ENCODE data around the gene RNF208.
"Not testable (repeated sequence)": the region's sequence is repeated elsewhere in the genome, so short reads cannot be mapped to it uniquely, and the experiment has no call there.

RNF208 gene

DNA sequence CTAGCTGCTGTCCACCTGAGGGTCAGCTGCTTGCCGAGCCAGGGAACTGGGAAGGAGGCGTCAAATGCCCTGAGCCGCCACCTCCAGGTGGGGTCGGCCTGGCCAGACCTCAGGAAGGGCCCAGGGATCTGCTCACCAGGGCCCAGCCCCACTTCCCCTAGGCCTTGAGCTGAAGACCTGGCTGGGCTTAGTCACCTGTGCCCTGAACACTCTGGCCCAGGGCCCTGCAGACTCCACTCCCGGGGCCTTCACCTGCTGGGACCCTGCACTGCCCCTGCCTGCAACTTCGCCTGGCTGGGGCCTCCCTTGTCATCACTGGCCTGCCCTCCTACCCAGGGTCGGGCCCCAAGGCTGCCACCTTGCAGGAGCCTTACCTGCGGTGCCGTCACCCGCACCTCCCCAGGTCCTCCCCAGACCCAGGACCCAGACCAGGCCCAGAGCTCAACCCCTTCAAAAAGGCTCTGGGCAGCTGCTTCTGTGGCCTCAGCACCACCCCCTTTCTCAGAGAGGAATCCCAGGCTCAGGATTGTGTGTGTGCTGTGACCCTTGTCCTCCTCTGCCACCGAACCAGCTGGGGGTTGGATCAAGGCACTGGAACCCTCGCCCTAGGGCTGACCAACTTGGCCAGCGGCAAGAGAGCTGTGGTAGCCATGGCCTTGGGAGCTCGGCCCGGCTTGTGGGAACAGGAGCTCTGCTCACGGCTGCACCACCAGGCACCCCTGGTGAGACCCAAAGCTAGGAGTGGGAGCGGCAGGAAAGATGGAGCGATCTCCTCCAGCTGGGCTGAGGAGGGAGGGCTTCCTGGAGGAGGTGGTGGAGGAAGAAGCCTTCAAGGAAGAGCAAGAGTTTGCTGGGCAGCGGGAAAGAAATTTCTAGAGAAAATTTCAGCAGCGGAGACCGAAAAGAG lies 31.9 kb upstream of the RNF208 start:
- no peak for DNase-seq (ENCODE audit: low spot score)

DNA sequence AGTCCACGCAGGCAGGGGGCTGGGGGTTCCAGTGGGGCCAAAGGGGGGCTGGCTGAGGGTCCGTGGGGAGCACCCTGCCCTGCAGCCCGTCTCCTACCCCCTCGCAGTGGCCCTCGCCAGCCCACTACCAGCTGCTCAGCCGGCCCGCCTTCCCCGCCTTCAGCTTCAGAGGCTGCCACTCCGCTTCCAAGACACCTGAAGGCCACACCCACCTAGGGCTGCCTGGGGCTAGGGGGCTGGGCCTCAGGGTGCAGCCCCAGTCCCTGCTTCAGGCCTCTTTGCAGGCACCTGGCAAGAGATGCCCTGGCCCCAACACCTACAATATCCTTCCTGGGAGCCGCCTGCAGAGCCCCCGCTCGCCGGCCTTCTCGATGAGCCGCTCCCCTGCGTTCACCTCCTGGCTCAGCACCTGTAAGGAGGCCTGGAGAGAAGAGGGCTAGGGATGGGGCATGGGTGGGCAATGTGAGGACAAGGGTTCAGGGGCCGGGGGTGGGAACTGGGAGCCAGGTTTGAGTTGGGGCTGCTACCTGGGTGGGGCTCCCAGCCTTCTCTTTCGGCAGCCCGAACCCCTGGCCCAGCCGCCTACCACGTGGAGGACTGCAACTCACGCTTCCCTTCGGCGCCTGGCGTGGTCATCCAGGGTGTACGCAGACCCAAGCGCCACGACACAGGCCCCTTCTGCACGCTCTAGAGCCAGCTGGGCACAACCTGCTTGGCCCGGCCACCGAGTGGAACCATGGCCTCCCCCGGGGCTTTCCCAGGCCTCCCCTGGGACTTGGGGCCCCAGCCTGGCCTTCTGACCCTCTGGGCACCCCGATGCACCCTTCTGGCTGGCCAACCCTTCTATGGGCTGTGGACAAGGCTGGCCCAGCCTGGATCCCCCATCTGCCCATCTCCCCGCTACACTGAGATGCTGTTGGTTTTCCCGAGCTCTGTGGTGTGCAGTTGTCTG lies 30.8 kb upstream of the RNF208 start:
- no peak for DNase-seq (ENCODE audit: low spot score)

DNA sequence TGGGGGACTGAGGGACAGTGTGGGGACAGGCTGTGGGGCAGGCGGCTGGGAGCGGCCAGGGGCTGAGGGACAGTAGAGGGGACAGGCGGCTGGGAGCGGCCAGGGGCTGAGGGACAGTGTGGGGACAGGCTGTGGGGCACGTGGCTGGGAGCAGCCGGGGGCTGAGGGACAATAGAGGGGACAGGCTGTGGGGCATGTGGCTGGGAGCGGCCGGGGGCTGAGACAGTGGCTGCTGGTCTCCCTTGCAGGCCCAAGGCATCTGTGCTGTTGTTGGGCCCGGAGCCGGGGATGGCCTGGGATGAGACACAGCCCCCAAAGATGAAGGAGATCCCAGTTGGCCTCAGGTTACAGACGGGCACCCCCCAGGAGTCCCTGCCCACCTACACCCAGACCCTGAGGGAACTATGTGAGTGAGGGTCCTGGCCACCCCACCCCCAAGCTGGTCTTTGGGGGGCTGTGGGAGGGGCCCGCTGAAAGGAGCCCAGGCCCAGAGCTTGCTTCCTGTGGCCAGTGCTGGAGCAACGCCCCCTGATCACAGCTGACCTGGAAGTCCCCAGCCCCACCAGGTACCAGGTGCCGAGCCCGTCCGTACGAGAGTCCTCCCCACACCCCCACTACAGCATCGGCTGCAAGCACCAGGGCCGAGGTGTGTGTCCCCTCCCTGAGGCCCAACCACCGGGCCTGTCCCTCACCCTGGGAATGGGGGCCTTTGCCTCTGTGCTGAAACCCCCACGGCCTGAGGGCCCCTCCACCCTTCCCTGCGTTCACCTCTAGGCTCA lies 29.6 kb upstream of the RNF208 start:
- DNase-seq (ENCODE audit: low spot score): no peak

DNA sequence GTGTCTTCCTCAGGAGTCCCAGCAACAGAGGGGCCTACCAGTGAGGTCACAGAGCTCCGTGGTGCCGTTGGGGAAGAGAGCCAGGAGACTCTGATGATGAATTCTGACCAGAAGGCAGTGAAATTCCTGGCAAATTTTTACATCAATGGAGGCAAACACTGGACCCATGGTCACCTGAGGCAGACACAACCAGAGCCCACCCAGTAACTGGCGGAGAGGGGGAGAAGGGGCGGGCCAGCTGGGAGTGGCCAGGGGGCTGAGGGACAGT lies 29.1 kb upstream of the RNF208 start, which contains the start of gene STPG3:
STPG3 (plus strand) TSS at position 93 of the 268 bp plus-strand sequence; CDS start at position 94, 1 bp downstream.
- DNase-seq (ENCODE audit: low spot score): no peak

DNA sequence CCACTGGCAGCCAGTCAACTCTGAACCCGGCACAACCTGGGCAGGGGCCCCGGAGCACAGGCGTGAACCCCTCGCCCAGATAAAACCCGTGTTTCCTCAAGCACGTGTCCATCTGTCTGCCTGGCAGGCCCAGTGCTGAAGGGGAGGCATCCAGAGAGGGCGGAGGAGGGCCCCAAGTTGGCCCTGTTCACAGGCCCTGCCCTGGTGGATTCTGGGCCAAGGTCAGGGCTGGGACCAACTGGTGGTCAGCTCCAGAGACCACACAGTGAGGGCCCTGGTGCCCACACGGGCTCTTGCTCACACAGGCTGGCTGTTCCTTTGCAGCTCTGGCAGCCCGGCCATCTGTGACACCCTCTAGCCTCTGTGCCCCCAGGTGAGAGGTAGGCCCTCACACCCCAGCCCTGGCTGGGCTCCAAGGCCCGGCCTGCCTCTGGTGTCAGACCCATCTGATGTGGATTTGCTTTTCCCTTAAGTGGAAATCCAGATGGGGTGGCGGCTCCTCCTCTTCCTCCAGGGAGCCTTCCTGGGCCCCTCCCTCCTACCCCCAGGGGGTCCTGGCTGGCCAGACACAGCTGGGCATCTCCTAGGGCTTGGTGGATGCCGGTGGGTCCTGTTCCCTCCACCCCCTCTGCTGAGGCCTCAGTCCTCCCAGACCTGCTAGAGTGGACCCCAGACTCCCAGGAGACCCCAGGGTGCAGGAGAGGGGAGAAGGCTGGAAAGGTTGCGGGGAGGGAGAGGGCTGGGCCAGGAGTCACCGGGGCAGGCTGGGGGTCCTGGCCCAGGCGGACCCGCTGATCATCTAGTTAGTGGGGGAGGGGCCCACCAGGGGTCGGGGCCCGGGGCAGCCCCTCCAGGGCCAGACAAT lies 28.5 kb upstream of the RNF208 start:
- no peak for DNase-seq (ENCODE audit: low spot score)

DNA sequence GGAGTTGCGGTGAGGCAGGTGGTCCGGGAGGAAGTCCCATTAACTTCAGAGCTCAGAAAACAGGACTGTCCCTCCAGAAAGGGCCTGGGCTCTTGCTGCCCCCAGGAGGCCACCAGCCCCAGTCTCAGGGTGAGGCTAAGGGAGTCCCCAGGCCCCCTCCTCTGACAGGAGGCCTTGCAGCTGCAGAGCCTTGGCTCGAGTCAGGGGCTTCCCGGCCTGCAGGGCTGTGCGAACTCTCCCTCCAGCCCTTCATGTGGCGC lies 25.8 kb upstream of the RNF208 start:
- no peak for DNase-seq (ENCODE audit: low spot score)

DNA sequence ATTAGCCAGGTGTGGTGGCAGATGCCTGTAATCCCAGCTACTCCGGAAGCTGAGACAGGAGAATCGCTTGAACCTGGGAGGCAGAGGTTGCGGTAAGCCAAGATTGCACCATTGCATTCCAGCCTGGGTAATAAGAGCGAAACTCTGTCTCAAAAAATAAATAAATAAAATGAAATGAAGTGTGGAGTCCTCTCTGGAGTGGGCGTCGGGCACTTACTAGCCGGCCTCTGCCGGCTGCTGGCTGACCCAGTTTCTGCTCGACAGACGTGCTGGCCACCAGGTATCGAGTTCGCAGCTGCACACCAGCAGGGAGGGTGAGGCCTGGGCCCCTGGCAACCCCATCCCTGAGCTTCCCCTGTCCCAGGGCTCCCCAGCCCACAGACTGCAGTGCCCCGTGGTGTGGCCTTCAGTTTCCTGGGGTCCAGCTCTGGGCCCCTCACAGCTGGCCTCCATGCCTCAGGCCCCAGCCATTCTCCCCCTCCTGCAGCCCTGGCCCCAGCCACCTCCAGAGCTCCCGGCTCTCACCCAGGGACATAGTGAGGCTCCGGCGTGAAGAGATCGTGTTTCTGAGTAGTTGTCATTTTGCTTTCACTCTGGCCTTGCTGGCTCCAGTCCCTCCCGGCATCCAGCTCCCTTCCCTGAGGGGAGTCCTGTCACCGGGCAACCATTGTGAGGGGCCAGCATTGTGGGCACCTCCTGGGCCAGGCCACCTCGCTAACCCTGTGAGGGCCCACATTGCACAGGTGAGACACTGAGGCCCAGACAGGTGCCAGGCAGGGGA lies 25.3 kb upstream of the RNF208 start:
- DNase-seq (ENCODE audit: low spot score): no peak

DNA sequence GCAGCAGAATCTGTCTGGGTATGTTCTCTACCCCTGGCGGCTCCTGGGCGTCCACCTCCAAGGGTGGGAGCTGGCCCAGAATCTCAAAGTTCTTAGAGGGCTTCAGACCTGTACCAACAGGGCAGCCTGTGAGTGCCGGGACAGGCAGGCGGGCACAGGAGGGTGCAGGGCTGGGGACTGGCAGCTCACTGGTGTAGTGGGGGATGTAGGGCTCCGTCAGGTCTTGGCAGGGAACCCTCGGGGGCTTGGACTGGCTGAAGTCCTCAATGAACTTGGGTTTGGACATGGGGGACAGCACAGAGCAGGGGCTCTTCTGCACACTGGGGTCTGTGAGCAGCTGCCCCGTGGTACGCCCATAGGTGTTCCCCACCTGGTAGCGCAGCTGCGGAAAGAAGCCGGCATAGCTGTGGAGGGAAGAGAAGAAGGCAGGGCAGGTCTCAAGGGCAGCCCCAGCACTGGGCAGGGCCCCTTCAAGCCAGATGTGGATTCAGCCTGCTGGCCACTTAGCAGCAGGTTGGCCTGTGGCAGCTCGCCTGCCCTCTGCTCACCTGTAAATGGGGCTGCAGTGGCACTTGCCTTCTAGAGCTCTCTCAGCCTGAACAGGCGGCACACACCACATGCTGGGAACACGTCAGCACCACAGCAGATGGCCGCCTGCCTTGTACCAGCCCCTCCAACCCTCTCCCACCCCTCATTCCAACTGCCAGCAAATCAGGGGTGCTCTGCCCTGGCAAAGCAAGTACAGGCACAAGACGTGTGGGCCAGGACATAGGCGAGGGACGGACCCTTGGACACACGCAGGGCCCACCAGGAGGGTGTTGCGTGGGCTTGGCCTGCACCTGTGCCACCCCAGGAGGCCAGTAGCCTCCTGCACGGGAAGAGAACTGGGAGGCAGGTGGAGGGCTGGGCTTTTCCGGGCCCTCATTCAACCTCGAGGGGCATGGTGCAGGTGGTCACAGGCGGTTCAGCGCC lies 23.7 kb upstream of the RNF208 start:
- DNase-seq (ENCODE audit: low spot score): no peak

DNA sequence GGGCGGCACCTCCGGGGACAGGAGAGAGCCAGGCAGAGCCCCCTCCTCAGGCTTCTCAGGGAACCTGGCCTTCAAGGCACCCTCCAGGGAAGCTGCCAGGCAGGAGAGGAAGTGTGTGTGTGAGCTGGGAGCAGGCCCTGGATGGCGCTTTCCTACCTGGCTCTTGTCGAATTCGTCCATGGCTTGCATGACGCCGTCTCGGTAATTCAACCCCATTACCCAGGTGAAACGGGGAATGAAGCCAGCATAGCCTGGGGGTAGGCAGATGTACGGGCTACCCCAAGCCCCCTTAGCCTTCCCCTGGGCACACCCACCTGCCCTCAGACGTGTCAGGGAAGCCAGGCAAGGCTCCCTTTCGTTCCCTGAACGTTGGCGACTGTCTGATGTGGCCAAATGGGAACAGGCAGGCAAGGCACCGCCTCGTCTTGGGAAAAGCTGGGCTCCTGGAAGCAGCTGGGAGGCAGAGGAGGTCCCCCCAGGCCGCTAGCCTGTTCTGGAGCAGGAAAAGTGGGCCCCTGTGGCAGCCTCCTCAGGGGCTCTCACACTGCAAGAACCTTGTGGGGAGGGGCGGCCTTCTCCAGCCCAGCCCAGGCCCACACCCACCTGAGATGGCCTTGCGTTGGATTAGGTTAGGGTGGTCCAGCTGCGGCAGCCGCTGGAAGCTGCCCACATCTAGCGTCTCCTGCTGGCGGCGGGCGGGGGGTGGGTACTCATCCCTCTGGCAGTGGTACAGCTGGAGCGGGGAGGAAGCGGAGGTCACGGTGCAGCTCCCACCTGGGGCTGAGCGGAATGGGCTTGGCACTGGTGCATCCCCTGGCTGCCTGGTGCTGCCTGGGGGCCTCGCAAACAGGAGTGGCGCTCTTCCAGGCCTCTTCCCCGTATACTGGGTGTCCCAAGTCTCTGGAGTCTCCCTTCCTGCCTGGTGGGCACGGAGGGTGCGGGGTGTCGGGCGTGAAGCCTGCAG lies 22.7 kb upstream of the RNF208 start:
- DNase-seq (ENCODE audit: low spot score): no peak

DNA sequence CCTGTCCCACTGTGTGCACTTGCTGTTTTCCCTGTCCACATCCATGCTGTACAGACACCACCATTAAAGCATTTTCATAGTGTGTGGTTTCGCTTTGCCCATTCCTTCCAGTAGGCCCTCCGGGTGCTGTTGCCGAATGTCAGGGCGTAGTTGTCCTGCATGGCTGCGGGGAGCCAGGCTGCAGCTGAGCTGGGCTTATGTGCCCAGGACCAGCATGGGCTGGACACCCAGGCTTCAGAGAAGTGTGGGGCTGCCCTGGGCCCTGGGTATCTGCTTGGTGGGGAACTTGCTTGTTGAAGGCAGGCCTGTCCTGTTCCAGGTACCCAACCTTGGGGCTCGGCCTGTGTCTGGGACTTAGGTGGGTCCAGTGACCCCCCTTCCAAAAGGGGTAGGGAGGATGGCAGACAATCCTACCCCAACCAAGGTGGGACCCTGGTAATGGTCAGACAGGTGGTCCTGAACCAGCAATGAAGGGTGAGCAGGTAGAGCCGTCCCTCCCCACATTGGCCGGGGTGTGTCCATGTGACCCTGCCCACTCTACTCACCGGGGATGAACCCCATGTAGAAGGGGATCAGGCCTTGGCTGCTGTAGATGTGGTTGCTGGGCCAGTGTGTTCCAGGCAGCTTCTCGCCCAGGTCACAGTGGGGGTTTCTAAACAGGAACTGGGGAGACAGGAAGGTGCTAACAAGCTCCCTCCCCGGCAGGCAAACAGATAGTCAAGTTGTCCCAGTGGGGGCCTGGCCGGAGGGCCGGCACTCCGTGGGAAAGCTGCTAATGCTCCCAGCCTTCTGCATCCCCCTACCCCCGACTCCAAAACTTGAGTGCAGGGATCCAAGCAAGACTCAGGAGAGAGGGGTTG lies 21.8 kb upstream of the RNF208 start:
- DNase-seq (ENCODE audit: low spot score): no peak

DNA sequence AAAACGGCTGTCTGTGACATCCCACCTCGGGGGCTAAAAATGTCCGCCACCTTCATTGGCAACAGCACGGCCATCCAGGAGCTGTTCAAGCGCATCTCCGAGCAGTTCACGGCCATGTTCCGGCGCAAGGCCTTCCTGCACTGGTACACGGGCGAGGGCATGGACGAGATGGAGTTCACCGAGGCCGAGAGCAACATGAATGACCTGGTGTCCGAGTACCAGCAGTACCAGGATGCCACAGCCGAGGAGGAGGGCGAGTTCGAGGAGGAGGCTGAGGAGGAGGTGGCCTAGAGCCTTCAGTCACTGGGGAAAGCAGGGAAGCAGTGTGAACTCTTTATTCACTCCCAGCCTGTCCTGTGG lies 21.2 kb upstream of the RNF208 start:
- DNase-seq (ENCODE audit: low spot score): not testable (repeated sequence)

DNA sequence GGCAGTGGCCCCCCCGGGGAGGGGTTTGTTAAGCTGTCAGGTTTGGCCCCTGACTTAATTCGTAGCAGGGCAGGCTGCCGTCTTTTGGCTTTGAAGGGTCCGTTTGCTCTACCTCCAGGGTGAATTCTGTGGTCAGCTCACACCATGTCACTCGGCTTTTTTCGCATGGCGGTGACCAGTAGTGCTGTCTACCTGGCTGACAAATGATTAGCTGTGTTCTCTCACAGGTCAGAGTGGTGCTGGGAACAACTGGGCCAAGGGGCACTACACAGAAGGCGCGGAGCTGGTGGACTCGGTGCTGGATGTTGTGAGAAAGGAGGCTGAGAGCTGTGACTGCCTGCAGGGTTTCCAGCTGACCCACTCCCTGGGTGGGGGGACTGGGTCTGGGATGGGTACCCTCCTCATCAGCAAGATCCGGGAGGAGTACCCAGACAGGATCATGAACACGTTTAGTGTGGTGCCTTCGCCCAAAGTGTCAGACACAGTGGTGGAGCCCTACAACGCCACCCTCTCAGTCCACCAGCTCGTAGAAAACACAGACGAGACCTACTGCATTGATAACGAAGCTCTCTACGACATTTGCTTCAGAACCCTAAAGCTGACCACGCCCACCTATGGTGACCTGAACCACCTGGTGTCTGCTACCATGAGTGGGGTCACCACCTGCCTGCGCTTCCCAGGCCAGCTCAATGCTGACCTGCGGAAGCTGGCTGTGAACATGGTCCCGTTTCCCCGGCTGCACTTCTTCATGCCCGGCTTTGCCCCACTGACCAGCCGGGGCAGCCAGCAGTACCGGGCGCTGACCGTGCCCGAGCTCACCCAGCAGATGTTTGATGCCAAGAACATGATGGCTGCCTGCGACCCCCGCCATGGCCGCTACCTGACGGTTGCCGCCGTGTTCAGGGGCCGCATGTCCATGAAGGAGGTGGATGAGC lies 20.5 kb upstream of the RNF208 start:
- DNase-seq (ENCODE audit: low spot score): no peak

DNA sequence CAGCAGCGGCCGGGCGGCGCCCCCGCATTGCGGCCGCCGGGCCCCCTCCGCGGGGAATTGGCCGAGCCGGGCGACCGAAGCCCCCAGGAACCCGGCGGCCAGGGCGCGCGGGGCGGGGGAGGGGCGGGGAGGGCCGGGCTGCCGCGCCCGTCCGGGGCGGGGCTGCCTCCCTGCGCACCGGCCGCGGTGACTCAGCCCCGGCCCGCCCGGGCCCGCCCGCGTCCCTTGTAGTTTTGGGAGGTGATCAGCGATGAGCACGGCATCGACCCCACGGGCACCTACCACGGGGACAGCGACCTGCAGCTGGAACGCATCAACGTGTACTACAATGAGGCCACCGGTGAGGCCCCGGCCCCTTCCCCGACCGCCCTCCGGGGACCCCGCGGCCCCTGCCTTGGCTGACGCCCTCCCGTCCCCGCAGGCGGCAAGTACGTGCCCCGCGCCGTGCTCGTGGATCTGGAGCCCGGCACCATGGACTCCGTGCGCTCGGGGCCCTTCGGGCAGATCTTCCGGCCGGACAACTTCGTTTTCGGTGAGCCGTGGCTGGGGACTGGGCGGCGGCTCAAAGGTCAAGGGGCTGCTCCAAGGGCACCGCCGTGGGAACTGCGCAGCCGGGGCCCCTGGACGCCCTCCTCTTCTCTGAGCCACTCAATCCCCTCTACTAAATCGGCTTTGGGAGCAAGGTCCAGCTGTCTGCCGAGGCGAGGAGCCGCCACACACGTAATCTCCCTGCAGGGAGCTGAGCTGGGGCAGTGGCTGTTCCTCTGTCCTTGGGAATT lies 19.6 kb upstream of the RNF208 start:
- DNase-seq (ENCODE audit: low spot score): peak; percentile 79

DNA sequence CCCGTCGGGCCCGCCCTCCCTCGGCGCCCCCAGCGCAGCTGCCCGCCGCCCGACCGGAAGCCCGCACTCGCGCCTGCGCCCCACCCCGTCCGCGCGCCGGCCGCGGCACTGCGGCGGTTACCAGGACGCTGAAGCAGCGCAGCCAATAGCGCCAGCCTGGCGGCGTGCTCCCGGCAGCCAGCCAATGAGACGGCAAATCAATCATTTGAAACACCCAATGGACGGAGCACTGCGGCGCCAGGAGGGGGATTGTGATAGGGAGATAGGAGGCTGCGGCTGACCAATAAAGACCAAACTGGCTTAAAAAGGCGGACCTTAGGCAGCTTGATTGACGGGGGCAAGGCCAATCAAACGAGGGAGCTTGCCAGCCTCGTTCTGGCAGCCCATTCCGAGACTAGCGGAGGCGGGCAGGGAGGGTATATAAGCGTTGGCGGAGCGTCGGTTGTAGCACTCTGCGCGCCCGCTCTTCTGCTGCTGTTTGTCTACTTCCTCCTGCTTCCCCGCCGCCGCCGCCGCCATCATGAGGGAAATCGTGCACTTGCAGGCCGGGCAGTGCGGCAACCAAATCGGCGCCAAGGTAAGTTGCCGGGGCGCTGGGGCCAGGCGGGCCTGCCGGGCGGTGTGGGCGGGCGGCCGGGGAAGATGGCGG lies 18.9 kb upstream of the RNF208 start, which contains the start of gene TUBB4B:
TUBB4B (plus strand) TSS at position 447 of the 649 bp plus-strand sequence; CDS start at position 521, 74 bp downstream.
- peak; percentile 100 for DNase-seq (ENCODE audit: low spot score)

DNA sequence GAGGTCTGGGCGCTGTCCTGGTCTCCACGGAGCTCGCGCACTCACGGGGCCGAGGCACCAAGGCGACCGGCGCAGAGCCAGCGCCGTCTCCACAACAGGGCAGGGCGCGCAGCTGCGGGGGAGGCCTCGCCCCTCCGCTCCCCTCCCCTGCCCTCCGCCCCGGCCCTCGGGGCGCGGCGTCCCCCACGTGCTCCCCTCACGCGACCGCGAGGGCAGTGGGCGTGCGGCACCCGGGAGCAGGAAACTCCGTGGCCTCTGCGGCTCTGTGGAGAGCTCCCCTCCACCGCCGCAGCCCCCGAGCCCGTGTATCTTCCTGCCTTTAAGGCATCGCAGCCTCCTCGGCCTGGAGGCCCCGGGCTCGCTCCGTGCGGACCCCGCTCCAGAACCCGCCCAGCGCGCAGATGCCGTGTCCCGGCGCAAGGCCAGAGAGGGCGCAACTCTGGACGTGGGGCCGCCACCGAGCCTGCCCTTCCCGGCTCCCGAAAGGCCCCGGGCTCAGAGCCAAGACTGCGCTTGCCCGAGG lies 18.3 kb upstream of the RNF208 start:
- DNase-seq (ENCODE audit: low spot score): peak; percentile 67

Measured in CD4-positive, alpha-beta T cell treated with Interleukin-15 for 4 hours (primary cell).